Smooth muscle cell (in vitro differentiated cells): Measurements from ENCODE around the gene NUBPL. TPM values are rescaled to one million over a fixed set of nuclear protein-coding genes. Genes with fewer than 3 reads are reported as not detected.
A peak's percentile ranks its signal among the peaks of the same experiment; 100 is the strongest.

Source experiments
- DNase-seq: peaks from one replicate; lab custom pipeline; 2025; ENCODE audit not compliant: unreplicated experiment; lab: John Stamatoyannopoulos, UW
- H2AFZ ChIP-seq: fragments of 200-600 bp; sonication (generic); 2 replicates; pipeline ENCODE4 v1.6.0; 2016; ENCODE audit warnings: antibody characterized with exemption, low read depth, mild to moderate bottlenecking
- H3F3A ChIP-seq: fragments of 200-600 bp; sonication (generic); 2 replicates; pipeline ENCODE4 v1.6.0; 2017; ENCODE audit warnings: antibody characterized with exemption, low read depth
- H3K27ac ChIP-seq: fragments of 200-600 bp; sonication (generic); 2 replicates; pipeline ENCODE4 v1.5.1; 2016; ENCODE audit warnings: low read depth, mild to moderate bottlenecking
- H3K27me3 ChIP-seq: fragments of 200-600 bp; sonication (generic); 2 replicates; pipeline ENCODE4 v1.6.1; 2016; ENCODE audit warnings: low read depth, mild to moderate bottlenecking
- H3K36me3 ChIP-seq: fragments of 200-600 bp; sonication (generic); 2 replicates; pipeline ENCODE4 v1.5.1; 2016; ENCODE audit warnings: low read depth
- H3K4me1 ChIP-seq: fragments of 200-600 bp; sonication (generic); 2 replicates; pipeline ENCODE4 v1.5.1; 2016; ENCODE audit warnings: low read depth
- H3K4me2 ChIP-seq: fragments of 200-600 bp; sonication (generic); 2 replicates; pipeline ENCODE4 v1.6.0; 2016; ENCODE audit warnings: mild to moderate bottlenecking
- H3K4me3 ChIP-seq: fragments of 200-600 bp; sonication (generic); 2 replicates; pipeline ENCODE4 v1.5.1; 2016; ENCODE audit warnings: mild to moderate bottlenecking
- H3K79me2 ChIP-seq: fragments of 200-600 bp; sonication (generic); 2 replicates; pipeline ENCODE4 v1.6.0; 2016; ENCODE audit warnings: low read depth, mild to moderate bottlenecking
- H3K9ac ChIP-seq: fragments of 200-600 bp; sonication (generic); 2 replicates; pipeline ENCODE4 v1.6.0; 2016; ENCODE audit warnings: low read depth
- H3K9me3 ChIP-seq: fragments of 200-600 bp; sonication (generic); replicated peaks from 2 replicates; pipeline ENCODE4 v1.5.1; 2016; ENCODE audit warnings: low read depth
- H4K20me1 ChIP-seq: fragments of 200-600 bp; sonication (generic); 2 replicates; pipeline ENCODE4 v1.6.0; 2016; ENCODE audit warnings: low read depth
- WGBS: methylation state at CpG from one replicate; pipeline ENCODE4 v1.1.7; 2016; ENCODE audit warnings: low lambda C conversion rate; 5-methylcytosine and 5-hydroxymethylcytosine counted together
- polyA plus RNA-seq: library from polyadenylated mRNA; unstranded; fragments of >200 nt; fragmentation: Nextera tagmentation; extraction: Ambion mirVana; gene quantifications from 2 replicates; pipeline ENCODE4 v1.2.1, GENCODE V29; 2016
- total RNA-seq: library from RNA; depleted of rRNA; stranded (reverse); fragments of >200 nt; gene quantifications from 2 replicates; pipeline ENCODE4 v1.2.3, GENCODE V29; 2014
- TF ChIP-seq, protein P1 (sequence below): fragments of 200-600 bp; sonication (generic); IDR thresholded peaks from 2 replicates; pipeline ENCODE4 v1.5.1; 2017; ENCODE audit warnings: borderline replicate concordance, mild to moderate bottlenecking, antibody characterized with exemption; ENCODE audit not compliant: insufficient read depth, poor library complexity, severe bottlenecking

NUBPL gene
- total and polyA plus RNA-seq, 2 experiments from 2014 or later: 9.1 to 11.7 TPM

DNA sequence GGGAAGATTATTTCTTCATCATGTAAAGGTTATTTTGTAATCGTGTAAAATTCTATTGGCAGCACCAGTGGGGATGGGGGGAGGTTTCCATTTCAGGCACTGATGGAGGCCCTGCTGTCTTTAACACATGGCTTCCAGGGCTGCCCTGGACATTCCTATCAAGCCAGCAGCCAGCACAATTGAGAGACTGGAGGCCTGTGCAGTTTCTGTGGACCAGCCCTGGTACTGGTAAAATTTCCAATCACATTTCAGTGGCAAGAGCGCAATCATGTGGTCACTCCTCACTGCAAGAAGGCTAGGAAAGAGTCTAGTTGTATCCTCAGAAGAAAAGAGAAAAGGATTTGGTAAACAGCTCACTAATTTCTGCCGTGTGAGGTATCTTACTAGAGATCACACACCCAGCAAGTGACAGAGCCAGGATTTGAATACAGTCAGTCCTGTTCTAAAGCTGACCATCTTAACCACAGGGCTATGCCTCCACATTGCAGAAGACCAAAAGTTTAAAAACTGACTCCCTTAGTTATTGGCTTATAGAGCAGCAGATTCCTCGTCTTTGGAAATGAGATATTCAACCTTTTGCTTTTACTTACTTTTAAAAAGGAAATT is 336.5 kb downstream of the NUBPL start:
- Histone ChIP-seq H3K36me3 (no peaks in the 10 kb centered on the region), H3K27me3 (no peaks in the 10 kb centered on the region), H4K20me1 (no peaks in the 10 kb centered on the region), H3F3A (no peaks in the 10 kb centered on the region), H2AFZ (peak overlapping the region; percentile 10), H3K9me3 (no peaks in the 10 kb centered on the region), H3K79me2 (no peaks in the 10 kb centered on the region), H3K4me3 (no peak overlapping the region), H3K9ac (no peak overlapping the region), H3K4me1 (peaks cover 25% of the 10 kb centered on the region), H3K4me2 (no peak overlapping the region), H3K27ac (peak overlapping the region; percentile 2)
- no peak for DNase-seq
- TF ChIP-seq, protein P1, sequence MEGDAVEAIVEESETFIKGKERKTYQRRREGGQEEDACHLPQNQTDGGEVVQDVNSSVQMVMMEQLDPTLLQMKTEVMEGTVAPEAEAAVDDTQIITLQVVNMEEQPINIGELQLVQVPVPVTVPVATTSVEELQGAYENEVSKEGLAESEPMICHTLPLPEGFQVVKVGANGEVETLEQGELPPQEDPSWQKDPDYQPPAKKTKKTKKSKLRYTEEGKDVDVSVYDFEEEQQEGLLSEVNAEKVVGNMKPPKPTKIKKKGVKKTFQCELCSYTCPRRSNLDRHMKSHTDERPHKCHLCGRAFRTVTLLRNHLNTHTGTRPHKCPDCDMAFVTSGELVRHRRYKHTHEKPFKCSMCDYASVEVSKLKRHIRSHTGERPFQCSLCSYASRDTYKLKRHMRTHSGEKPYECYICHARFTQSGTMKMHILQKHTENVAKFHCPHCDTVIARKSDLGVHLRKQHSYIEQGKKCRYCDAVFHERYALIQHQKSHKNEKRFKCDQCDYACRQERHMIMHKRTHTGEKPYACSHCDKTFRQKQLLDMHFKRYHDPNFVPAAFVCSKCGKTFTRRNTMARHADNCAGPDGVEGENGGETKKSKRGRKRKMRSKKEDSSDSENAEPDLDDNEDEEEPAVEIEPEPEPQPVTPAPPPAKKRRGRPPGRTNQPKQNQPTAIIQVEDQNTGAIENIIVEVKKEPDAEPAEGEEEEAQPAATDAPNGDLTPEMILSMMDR: no peak
- WGBS: 70% methylated on average over 4 of the region's 4 CpGs

DNA sequence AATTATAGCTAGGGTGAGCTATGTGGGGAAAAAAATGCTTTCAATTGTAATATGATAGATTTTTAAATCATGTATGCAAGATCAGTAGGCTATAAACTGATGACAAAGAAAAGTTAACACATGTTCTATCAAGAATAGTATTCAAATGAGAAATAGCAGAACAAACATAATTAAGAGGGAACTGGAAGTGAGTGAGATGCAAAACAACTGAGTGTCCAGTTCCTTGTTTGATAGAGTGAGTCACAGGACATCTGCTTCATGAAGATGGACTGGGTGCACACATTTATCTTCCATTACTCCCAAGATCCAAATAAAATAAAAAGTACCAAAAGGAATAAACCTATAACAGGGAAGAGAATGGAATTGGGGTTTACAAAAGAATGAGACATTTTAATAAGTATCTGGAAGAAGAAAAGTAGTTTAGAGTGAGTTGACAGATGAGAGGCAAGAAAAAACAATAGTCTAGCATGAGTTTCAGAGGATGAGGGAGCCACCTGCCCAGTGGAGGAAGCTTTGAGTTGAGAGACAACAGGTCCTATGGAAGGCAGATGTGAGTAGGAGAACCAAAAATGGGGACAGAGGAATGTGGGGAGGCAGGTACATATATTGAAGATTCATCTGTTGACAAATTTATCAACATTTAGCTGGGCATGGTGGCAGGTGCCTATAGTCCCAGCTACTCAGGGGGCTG is 337.8 kb downstream of the NUBPL start:
- Histone ChIP-seq H2AFZ (no peak overlapping the region), H3F3A (no peaks in the 10 kb centered on the region), H3K79me2 (no peaks in the 10 kb centered on the region), H3K27me3 (no peaks in the 10 kb centered on the region), H3K27ac (no peak overlapping the region), H3K4me2 (no peak overlapping the region), H3K4me1 (peaks cover 17% of the 10 kb centered on the region), H3K9ac (no peak overlapping the region), H3K36me3 (no peaks in the 10 kb centered on the region), H4K20me1 (no peaks in the 10 kb centered on the region), H3K4me3 (no peak overlapping the region), H3K9me3 (no peaks in the 10 kb centered on the region)
- no peak for DNase-seq
- TF ChIP-seq, protein P1: no peak

DNA sequence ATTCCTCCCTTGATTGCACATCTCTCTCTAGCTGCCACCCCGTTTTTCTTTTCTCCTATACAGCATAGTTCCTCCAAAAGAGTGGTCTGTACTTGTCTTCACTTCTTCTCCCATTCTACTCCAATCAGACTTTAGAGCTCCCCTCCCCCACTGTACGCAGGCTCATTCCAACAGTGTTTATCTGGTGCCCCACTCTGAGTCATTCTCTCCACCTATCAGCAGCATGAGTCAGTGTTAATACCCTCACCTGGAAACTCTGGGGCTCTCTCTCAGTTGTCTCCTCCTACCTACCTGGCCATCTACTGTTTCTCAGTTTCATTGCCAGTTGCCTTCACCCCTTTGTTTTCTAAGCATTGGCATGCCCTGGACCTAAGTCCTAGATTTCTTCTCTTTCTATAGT is 340.8 kb downstream of the NUBPL start:
- Histone ChIP-seq H3F3A (no peaks in the 10 kb centered on the region), H3K4me3 (no peak overlapping the region), H3K9ac (no peak overlapping the region), H3K9me3 (no peaks in the 10 kb centered on the region), H3K4me1 (no peaks in the 10 kb centered on the region), H3K79me2 (no peaks in the 10 kb centered on the region), H3K27ac (peak overlapping the region; percentile 54), H3K4me2 (no peak overlapping the region), H4K20me1 (no peaks in the 10 kb centered on the region), H2AFZ (peak overlapping the region; percentile 29), H3K36me3 (no peaks in the 10 kb centered on the region), H3K27me3 (no peaks in the 10 kb centered on the region)
- DNase-seq: no peak
- TF ChIP-seq, protein P1: no peak
- 58% methylated on average over 2 of the region's 2 CpGs for WGBS
